Endothelial cell of umbilical vein (primary cell): ENCODE measurements around the gene PECR. TPM values are rescaled to one million over a fixed set of nuclear protein-coding genes. Genes with fewer than 3 reads are reported as not detected.

Experiments used
- BruUV-seq: library from RNA; stranded (reverse); fragments of 400-500 nt; replicated peaks from 2 replicates; lab custom pipeline; 2021; lab: Mats Ljungman, UMichigan
- CTCF ChIA-PET: fragments of 300-600, 350-600 bp; sonication (Branson Sonifier 250); formaldehyde crosslinking; loops from one replicate; lab custom pipeline; 2021; ENCODE audit warnings: antibody characterized with exemption, inconsistent platforms; lab: Charles Lee
- POLR2A ChIA-PET: fragments of 300-600, 350-600 bp; sonication (Branson Sonifier 250); formaldehyde crosslinking; loops from one replicate; lab custom pipeline; 2021; ENCODE audit warnings: antibody characterized with exemption, inconsistent platforms; lab: Charles Lee
- DNase-seq: peaks from one replicate; pipeline ENCODE4 v3.0.0-alpha.2; 2011; ENCODE audit warnings: low read depth, low spot score
- FAIRE-seq: peaks from 2 replicates; lab custom pipeline; 2011; peaks lifted over from hg19 to GRCh38; lab: Jason Lieb, UNC
- H2AFZ ChIP-seq: 2 replicates; pipeline ENCODE4 v1.6.0; 2012; ENCODE audit warnings: low read depth, low read length, control low read depth, inconsistent platforms
- H3K27ac ChIP-seq: 2 replicates; pipeline ENCODE4 v1.5.1; 2011; ENCODE audit warnings: low read depth, mild to moderate bottlenecking, control low read depth, low read length, moderate library complexity; ENCODE audit not compliant: insufficient read depth
- H3K27me3 ChIP-seq, 2 experiments: 2 replicates each; pipeline versions ENCODE4 v1.6.0 to v1.6.1; 2011; ENCODE audit warnings: low read length in 2 of 2, mixed read lengths in 1 of 2; ENCODE audit not compliant: control insufficient read depth in 2 of 2, insufficient read depth in 2 of 2
- H3K36me3 ChIP-seq, 2 experiments: 2 replicates in 1 of 2; 3 replicates in 1 of 2; pipeline ENCODE4 v1.5.1; 2011; ENCODE audit warnings: low read length in 2 of 2, mild to moderate bottlenecking in 1 of 2, moderate library complexity in 1 of 2; ENCODE audit not compliant: control insufficient read depth in 2 of 2, insufficient read depth in 2 of 2; ENCODE audit errors: extremely low read depth in 1 of 2
- H3K4me1 ChIP-seq: 3 replicates; pipeline ENCODE4 v1.5.1; 2011; ENCODE audit warnings: mild to moderate bottlenecking, low read length; ENCODE audit not compliant: control insufficient read depth, insufficient read depth; ENCODE audit errors: extremely low read depth
- H3K4me2 ChIP-seq: 2 replicates; pipeline ENCODE4 v1.6.1; 2011; ENCODE audit warnings: low read length, control low read depth, mixed read lengths; ENCODE audit not compliant: insufficient read depth
- H3K4me3 ChIP-seq, 3 experiments: fragments of 200-600 bp in 1 of 3; sonication (generic), shearing (Covaris generic) in 1 of 3; replicated peaks in 1 of 3; 2 replicates each; pipeline ENCODE4 v1.5.1; 2011 to 2016; ENCODE audit warnings: control low read depth in 3 of 3, low read length in 3 of 3, mild to moderate bottlenecking in 2 of 3, inconsistent platforms in 1 of 3, low read depth in 1 of 3, moderate library complexity in 1 of 3; ENCODE audit not compliant: insufficient read depth in 1 of 3
- H3K79me2 ChIP-seq: 2 replicates; pipeline ENCODE4 v1.6.0; 2012; ENCODE audit warnings: low read length, inconsistent platforms; ENCODE audit not compliant: control insufficient read depth, insufficient read depth
- H3K9ac ChIP-seq: replicated peaks from 2 replicates; pipeline ENCODE3; 2011; ENCODE audit warnings: low read length, control low read depth; ENCODE audit not compliant: insufficient read depth; ENCODE audit errors: extremely low read depth
- H3K9me1 ChIP-seq: replicated peaks from 3 replicates; pipeline ENCODE4 v1.6.0; 2011; ENCODE audit warnings: mild to moderate bottlenecking, low read length; ENCODE audit not compliant: control insufficient read depth, insufficient read depth; ENCODE audit errors: extremely low read depth
- H3K9me3 ChIP-seq: replicated peaks from 2 replicates; pipeline ENCODE4 v1.5.1; 2012; ENCODE audit warnings: low read length, inconsistent platforms; ENCODE audit not compliant: control insufficient read depth, insufficient read depth
- H4K20me1 ChIP-seq: replicated peaks from 2 replicates; pipeline ENCODE3; 2011; ENCODE audit warnings: mild to moderate bottlenecking, low read length; ENCODE audit not compliant: control insufficient read depth, insufficient read depth; ENCODE audit errors: extremely low read depth
- EZH2 ChIP-seq: IDR thresholded peaks from 2 replicates; pipeline ENCODE4 v1.6.1; 2012; ENCODE audit warnings: borderline replicate concordance, low read depth, mild to moderate bottlenecking, moderate library complexity, low read length, inconsistent platforms; ENCODE audit not compliant: severe bottlenecking
- FOS ChIP-seq: IDR thresholded peaks from 2 replicates; pipeline ENCODE4 v1.6.1; 2011; ENCODE audit warnings: mild to moderate bottlenecking, low read length, moderate library complexity, borderline replicate concordance; ENCODE audit not compliant: insufficient read depth
- GATA2 ChIP-seq: IDR thresholded peaks from 2 replicates; pipeline ENCODE4 v1.7.0; 2011; ENCODE audit warnings: low read depth, mild to moderate bottlenecking, moderate library complexity, mixed read lengths, low read length; ENCODE audit not compliant: insufficient read length, insufficient read depth
- JUN ChIP-seq: IDR thresholded peaks from 2 replicates; pipeline ENCODE4 v1.6.1; 2011; ENCODE audit warnings: borderline replicate concordance, low read depth; ENCODE audit not compliant: insufficient read length, insufficient read depth
- MAX ChIP-seq: IDR thresholded peaks from 2 replicates; pipeline ENCODE4 v1.6.1; 2011; ENCODE audit not compliant: insufficient read depth, insufficient read length
- MYC ChIP-seq: IDR thresholded peaks from one replicate; pipeline ENCODE4 v1.6.1; 2011; ENCODE audit warnings: mild to moderate bottlenecking, low read depth, low read length
- POLR2A ChIP-seq: IDR thresholded peaks from 2 replicates; pipeline ENCODE4 v1.6.1; 2012; ENCODE audit warnings: low read depth, mild to moderate bottlenecking, control low read depth, low read length
- POLR2AphosphoS5 ChIP-seq: IDR thresholded peaks from 2 replicates; pipeline ENCODE4 v1.6.1; 2012; ENCODE audit warnings: low read depth, mild to moderate bottlenecking, control low read depth, low read length, moderate library complexity; ENCODE audit not compliant: insufficient read depth
- dilution Hi-C: fragments of 300-500 bp; cut with MboI; formaldehyde crosslinking; loops from one replicate; pipeline ENCODE4 v1.15.0; 2019; ENCODE audit warnings: low sequenced_read_pairs; ENCODE audit not compliant: extremely low pct_ligation_motif_present
- intact Hi-C: fragments of 100-400 bp; cut with micrococcal nuclease; formaldehyde crosslinking; loops from one replicate; pipeline ENCODE4 v1.10.0; 2022
- polyA plus RNA-seq, 4 experiments: library from polyadenylated mRNA; depleted of rRNA in 3 of 4; stranded (reverse) in 3 of 4; unstranded in 1 of 4; fragments of >200 nt; gene quantifications; 2 replicates each; pipeline versions ENCODE4 v1.2.1 to v1.2.3, GENCODE V29; 2011 to 2012; ENCODE audit warnings: missing spikeins in 1 of 4
- total RNA-seq: library from RNA; stranded (reverse); gene quantifications from 2 replicates; pipeline ENCODE4 v1.2.3, GENCODE V29; 2021
- TF ChIP-seq, protein P1 (sequence below), 2 donors: IDR thresholded peaks; 1 replicate in 1 of 2; 2 replicates in 1 of 2; pipeline ENCODE4 v1.5.1; 2011; ENCODE audit warnings: low read length in 2 of 2, mild to moderate bottlenecking in 2 of 2, moderate library complexity in 2 of 2, control low read depth in 1 of 2, inconsistent platforms in 1 of 2, low read depth in 1 of 2; ENCODE audit not compliant: insufficient read depth in 1 of 2; ENCODE audit errors: extremely low read depth in 1 of 2

PECR gene
- total and polyA plus RNA-seq, 2 donors (not counting 3 experiments of a cell fraction or from before 2014, with no cell fraction given): 4.1 to 6.2 TPM

DNA sequence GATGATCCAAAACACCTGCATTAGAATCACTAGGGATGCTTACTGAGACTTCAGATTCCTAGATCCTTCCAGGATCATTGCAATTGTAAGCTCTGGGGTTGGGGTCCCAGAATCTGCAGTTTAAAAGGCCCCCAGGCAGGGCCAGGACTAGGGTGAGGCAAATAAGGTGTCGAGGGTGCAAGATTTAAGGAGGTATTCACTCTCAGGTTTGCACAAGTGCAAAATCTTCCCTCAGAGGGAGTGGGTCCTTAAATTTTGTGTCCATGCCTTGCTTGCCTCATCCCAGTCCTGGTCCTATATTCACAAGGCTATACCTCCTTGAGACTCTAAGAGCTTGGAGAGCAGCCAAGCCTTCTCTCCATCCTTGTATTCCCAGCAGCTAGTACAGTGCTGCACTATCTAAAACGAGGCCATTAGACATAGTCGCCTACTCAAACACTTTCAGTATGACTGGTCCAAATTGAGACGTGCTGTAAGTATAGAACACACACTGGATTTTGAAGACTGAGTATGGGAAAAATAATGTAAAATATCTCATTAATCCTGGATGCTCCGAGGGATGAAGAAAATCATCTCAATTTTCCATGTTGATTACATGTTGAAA is 36.6 kb downstream of the PECR start:
- no peak for FAIRE-seq
- POLR2A ChIA-PET: no interaction called here

More for the DNA sequence above, 36.6 kb downstream of the PECR start:
- Histone ChIP-seq H3K27ac (no peak overlapping the region), H3K4me3 (no peak overlapping the region), H3K9ac (no peak overlapping the region), H3K9me3 (no peaks in the 10 kb centered on the region), H3K36me3 (no peaks in the 10 kb centered on the region), H3K4me2 (no peak overlapping the region), H3K79me2 (no peaks in the 10 kb centered on the region), H3K27me3 (no peaks in the 10 kb centered on the region), H4K20me1 (no peaks in the 10 kb centered on the region), H3K4me1 (no peaks in the 10 kb centered on the region), H3K9me1 (no peaks in the 10 kb centered on the region), H2AFZ (no peak overlapping the region)
- intact Hi-C loops: no loop called here
- dilution Hi-C loops: no loop called here
- TF ChIP-seq MAX (no peak), POLR2AphosphoS5 (no peak), EZH2 (no peak), FOS (no peak), MYC (no peak), JUN (no peak), GATA2 (no peak), POLR2A (no peak)
- TF ChIP-seq, protein P1, sequence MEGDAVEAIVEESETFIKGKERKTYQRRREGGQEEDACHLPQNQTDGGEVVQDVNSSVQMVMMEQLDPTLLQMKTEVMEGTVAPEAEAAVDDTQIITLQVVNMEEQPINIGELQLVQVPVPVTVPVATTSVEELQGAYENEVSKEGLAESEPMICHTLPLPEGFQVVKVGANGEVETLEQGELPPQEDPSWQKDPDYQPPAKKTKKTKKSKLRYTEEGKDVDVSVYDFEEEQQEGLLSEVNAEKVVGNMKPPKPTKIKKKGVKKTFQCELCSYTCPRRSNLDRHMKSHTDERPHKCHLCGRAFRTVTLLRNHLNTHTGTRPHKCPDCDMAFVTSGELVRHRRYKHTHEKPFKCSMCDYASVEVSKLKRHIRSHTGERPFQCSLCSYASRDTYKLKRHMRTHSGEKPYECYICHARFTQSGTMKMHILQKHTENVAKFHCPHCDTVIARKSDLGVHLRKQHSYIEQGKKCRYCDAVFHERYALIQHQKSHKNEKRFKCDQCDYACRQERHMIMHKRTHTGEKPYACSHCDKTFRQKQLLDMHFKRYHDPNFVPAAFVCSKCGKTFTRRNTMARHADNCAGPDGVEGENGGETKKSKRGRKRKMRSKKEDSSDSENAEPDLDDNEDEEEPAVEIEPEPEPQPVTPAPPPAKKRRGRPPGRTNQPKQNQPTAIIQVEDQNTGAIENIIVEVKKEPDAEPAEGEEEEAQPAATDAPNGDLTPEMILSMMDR (IDR thresholded peaks at IDR 0.05; ENCODE audit: extremely low read depth in 1 of 2, insufficient read depth in 1 of 2, low read depth in 1 of 2, low read length in 2 of 2): no peak
- no peak for DNase-seq
- CTCF ChIA-PET: interaction anchor here (1.3 to 3.5 kb wide), 6 partner anchors 11 to 95 kb away, joined by 3 to 19 read pairs (median 6); no protein-coding TSS in a partner anchor
- BruUV-seq: no TSS peak
